ENCODE data around the gene SCLT1. TPM values are rescaled to one million over a fixed set of nuclear protein-coding genes. Genes with fewer than 3 reads are reported as not detected.

The SCLT1 gene
- total RNA-seq, 1 experiment from 2014 or later, result 14.3 TPM

DNA sequence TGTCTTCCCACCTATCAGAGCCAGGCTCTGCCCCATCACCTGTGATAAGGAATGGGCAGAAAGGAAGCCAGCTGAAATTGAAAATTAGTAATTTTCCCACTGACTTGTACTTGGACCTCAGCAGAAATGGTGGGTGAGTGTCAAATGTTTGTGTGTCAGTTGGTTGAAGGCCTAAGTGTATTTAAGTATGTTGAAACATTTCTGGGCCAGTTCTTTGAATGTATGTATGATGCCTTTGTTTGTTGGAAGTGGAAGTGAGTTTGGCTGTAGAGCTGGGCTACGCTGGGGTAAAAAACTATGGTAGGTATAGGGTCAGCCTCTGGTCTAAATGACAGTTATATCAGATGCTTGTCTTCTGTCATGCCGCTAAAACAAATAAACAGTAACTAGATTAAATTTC, 256.1 kb downstream of the SCLT1 start:
- no peak for DNase-seq (ENCODE audit: low spot score)
- H3K9me3 Mint-ChIP-seq, result no peaks in the 10 kb centered on the region
- no peaks in the 10 kb centered on the region for H3K27me3 Mint-ChIP-seq (ENCODE audit: low read depth)
- TF ChIP-seq RELA (CRISPR knock-in tag; IDR thresholded peaks at IDR 0.05; ENCODE audit: borderline replicate concordance) (no peak), ELF4 (CRISPR knock-in tag; IDR thresholded peaks at IDR 0.05; ENCODE audit: low read depth) (no peak), FOXP1 (CRISPR knock-in tag; IDR thresholded peaks at IDR 0.05; ENCODE audit: borderline replicate concordance) (no peak), SP1 (CRISPR knock-in tag; conservative IDR thresholded peaks at IDR 0.05) (no peak), ZNF671 (CRISPR knock-in tag; IDR thresholded peaks at IDR 0.05) (no peak), CREB1 (CRISPR knock-in tag; IDR thresholded peaks at IDR 0.05) (no peak), KAT7 (CRISPR knock-in tag; IDR thresholded peaks at IDR 0.05; ENCODE audit: borderline replicate concordance) (no peak), HMGA2 (CRISPR knock-in tag; IDR thresholded peaks at IDR 0.05) (no peak), ZBTB21 (CRISPR knock-in tag; IDR thresholded peaks at IDR 0.05; ENCODE audit: borderline replicate concordance) (no peak)
- TF ChIP-seq, protein P1, sequence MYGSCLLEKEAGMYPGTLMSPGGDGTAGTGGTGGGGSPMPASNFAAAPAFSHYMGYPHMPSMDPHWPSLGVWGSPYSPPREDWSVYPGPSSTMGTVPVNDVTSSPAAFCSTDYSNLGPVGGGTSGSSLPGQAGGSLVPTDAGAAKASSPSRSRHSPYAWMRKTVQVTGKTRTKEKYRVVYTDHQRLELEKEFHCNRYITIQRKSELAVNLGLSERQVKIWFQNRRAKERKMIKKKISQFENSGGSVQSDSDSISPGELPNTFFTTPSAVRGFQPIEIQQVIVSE (CRISPR knock-in tag; IDR thresholded peaks at IDR 0.05; ENCODE audit: borderline replicate concordance), result no peak
- TF ChIP-seq, protein P2, sequence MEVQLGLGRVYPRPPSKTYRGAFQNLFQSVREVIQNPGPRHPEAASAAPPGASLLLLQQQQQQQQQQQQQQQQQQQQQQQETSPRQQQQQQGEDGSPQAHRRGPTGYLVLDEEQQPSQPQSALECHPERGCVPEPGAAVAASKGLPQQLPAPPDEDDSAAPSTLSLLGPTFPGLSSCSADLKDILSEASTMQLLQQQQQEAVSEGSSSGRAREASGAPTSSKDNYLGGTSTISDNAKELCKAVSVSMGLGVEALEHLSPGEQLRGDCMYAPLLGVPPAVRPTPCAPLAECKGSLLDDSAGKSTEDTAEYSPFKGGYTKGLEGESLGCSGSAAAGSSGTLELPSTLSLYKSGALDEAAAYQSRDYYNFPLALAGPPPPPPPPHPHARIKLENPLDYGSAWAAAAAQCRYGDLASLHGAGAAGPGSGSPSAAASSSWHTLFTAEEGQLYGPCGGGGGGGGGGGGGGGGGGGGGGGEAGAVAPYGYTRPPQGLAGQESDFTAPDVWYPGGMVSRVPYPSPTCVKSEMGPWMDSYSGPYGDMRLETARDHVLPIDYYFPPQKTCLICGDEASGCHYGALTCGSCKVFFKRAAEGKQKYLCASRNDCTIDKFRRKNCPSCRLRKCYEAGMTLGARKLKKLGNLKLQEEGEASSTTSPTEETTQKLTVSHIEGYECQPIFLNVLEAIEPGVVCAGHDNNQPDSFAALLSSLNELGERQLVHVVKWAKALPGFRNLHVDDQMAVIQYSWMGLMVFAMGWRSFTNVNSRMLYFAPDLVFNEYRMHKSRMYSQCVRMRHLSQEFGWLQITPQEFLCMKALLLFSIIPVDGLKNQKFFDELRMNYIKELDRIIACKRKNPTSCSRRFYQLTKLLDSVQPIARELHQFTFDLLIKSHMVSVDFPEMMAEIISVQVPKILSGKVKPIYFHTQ (CRISPR knock-in tag; IDR thresholded peaks at IDR 0.05), result no peak
- TF ChIP-seq, protein P3, sequence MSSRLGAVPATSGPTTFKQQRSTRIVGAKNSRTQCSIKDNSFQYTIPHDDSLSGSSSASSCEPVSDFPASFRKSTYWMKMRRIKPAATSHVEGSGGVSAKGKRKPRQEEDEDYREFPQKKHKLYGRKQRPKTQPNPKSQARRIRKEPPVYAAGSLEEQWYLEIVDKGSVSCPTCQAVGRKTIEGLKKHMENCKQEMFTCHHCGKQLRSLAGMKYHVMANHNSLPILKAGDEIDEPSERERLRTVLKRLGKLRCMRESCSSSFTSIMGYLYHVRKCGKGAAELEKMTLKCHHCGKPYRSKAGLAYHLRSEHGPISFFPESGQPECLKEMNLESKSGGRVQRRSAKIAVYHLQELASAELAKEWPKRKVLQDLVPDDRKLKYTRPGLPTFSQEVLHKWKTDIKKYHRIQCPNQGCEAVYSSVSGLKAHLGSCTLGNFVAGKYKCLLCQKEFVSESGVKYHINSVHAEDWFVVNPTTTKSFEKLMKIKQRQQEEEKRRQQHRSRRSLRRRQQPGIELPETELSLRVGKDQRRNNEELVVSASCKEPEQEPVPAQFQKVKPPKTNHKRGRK (CRISPR knock-in tag; IDR thresholded peaks at IDR 0.05; ENCODE audit: borderline replicate concordance), result no peak
- CTCF ChIA-PET, result interaction anchor here (0.8 kb wide), 1 partner anchor 19 kb away, joined by 3 read pairs; no protein-coding TSS in a partner anchor
- POLR2A ChIA-PET, result no interaction called here
- no peak overlapping the region for H3K4me3 Mint-ChIP-seq
- ATAC-seq, result no peak
- H3K4me1 Mint-ChIP-seq, result peaks cover 83% of the 10 kb centered on the region
- H3K27ac Mint-ChIP-seq, result peak overlapping the region; percentile 47; the same call in 1 of the 2 replicates
- peaks cover 66% of the 10 kb centered on the region for H3K36me3 Mint-ChIP-seq

DNA sequence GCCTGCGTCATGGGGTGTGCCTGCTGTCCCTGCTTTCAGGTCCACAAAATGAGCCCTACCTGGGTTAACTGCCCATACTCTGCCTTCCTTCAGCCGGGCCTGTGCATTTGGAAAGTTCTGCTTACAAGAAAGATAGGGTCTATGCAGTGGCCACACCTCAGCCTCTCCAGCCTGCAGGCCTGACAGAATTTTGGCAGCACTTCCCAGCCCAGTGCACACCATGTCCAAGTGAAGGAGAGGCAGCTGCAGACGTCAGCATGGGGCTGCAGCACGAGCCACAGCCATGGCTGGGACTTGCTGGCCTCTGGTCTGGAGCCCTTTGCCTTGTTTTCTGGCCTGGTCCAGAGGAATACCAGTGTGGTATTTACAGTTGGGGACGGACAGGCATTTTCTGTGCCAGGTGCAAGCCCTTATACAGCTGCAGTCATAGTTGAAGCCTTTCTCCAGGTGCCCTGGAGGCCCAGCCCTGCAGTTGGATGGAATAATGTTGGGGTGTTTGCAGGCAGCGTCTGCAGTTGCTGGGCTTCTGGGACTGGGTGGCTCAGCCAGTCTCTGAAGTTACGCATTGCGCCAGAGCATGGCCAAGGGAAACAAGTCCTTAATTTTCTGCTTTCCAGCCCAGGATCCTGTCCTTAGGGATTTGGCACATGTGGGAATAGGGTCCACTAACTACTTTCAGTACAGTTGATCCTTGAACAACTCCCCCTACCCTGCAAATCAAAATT, 257.7 kb downstream of the SCLT1 start:
- ChIA-PET POLR2A (no interaction called here), CTCF (no interaction called here)
- Mint-ChIP-seq H3K4me1 (peaks cover 85% of the 10 kb centered on the region), H3K27me3 (ENCODE audit: low read depth) (no peaks in the 10 kb centered on the region), H3K27ac (no peak overlapping the region; the same call in 1 of the 2 replicates), H3K9me3 (no peaks in the 10 kb centered on the region), H3K4me3 (no peak overlapping the region), H3K36me3 (peaks cover 64% of the 10 kb centered on the region)
- peak; percentile 8; the same call in 1 of the 2 replicates for ATAC-seq
- DNase-seq (ENCODE audit: low spot score), result no peak
- TF ChIP-seq NR3C1 (CRISPR knock-in tag; conservative IDR thresholded peaks at IDR 0.05; ENCODE audit: low read depth) (no peak), NFYB (CRISPR knock-in tag; conservative IDR thresholded peaks at IDR 0.05; ENCODE audit: low read depth) (no peak), TEAD4 (CRISPR knock-in tag; IDR thresholded peaks at IDR 0.05) (no peak), GRHL2 (CRISPR knock-in tag; IDR thresholded peaks at IDR 0.05; ENCODE audit: insufficient replicate concordance, severe bottlenecking) (no peak), ZNF317 (CRISPR knock-in tag; IDR thresholded peaks at IDR 0.05; ENCODE audit: borderline replicate concordance, low read depth) (no peak), NFE2L1 (CRISPR knock-in tag; IDR thresholded peaks at IDR 0.05) (no peak), ZBTB21 (CRISPR knock-in tag; IDR thresholded peaks at IDR 0.05; ENCODE audit: borderline replicate concordance) (no peak), ZNF416 (CRISPR knock-in tag; IDR thresholded peaks at IDR 0.05) (no peak), ETV6 (CRISPR knock-in tag; IDR thresholded peaks at IDR 0.05) (no peak)
- TF ChIP-seq, protein P4, sequence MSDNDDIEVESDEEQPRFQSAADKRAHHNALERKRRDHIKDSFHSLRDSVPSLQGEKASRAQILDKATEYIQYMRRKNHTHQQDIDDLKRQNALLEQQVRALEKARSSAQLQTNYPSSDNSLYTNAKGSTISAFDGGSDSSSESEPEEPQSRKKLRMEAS (CRISPR knock-in tag; IDR thresholded peaks at IDR 0.05), result no peak
- TF ChIP-seq, protein P5, sequence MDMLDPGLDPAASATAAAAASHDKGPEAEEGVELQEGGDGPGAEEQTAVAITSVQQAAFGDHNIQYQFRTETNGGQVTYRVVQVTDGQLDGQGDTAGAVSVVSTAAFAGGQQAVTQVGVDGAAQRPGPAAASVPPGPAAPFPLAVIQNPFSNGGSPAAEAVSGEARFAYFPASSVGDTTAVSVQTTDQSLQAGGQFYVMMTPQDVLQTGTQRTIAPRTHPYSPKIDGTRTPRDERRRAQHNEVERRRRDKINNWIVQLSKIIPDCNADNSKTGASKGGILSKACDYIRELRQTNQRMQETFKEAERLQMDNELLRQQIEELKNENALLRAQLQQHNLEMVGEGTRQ (CRISPR knock-in tag; IDR thresholded peaks at IDR 0.05), result no peak

Data from WTC11 (cell line).